NCI-H69 (cell line): ENCODE results near the gene RAB6B.

Source experiments
- DNase-seq: peaks from one replicate; lab custom pipeline; 2025; lab: John Stamatoyannopoulos, UW

RAB6B gene

GRCh38 chr3:133856316-133856715 is 39.4 kb downstream of the RAB6B start:
- no peak for DNase-seq

- DNase-seq, result no peak
Measured at GRCh38 chr3:133855772-133856171, 39.9 kb downstream of the RAB6B start.

GRCh38 chr3:133855002-133855370 is 40.7 kb downstream of the RAB6B start:
- no peak for DNase-seq

GRCh38 chr3:133854264-133855001 is 41.2 kb downstream of the RAB6B start:
- no peak for DNase-seq

GRCh38 chr3:133853925-133854227 is 41.8 kb downstream of the RAB6B start:
- DNase-seq, result no peak

GRCh38 chr3:133853063-133853924 is 42.4 kb downstream of the RAB6B start:
- no peak for DNase-seq

GRCh38 chr3:133851931-133852330 is 43.8 kb downstream of the RAB6B start:
- DNase-seq, result no peak

GRCh38 chr3:133851266-133851906 is 44.3 kb downstream of the RAB6B start:
- no peak for DNase-seq

GRCh38 chr3:133850034-133850433 is 45.6 kb downstream of the RAB6B start:
- no peak for DNase-seq

GRCh38 chr3:133849346-133849745 is 46.3 kb downstream of the RAB6B start:
- no peak for DNase-seq

- no peak for DNase-seq
Measured at GRCh38 chr3:133845127-133845526, 50.6 kb downstream of the RAB6B start.

GRCh38 chr3:133843634-133844033 is 52.0 kb downstream of the RAB6B start:
- no peak for DNase-seq

GRCh38 chr3:133842158-133842557 is 53.5 kb downstream of the RAB6B start:
- no peak for DNase-seq

- no peak for DNase-seq
Measured at GRCh38 chr3:133841196-133841595, 54.5 kb downstream of the RAB6B start.

GRCh38 chr3:133840767-133841166 is 54.9 kb downstream of the RAB6B start:
- DNase-seq, result no peak

- no peak for DNase-seq
Measured at GRCh38 chr3:133840055-133840737, 55.5 kb downstream of the RAB6B start.

GRCh38 chr3:133838916-133839800 is 56.5 kb downstream of the RAB6B start:
- DNase-seq, result no peak

- DNase-seq, result no peak
Measured at GRCh38 chr3:133838296-133838789, 57.3 kb downstream of the RAB6B start.

GRCh38 chr3:133837487-133838295 is 58.0 kb downstream of the RAB6B start:
- DNase-seq, result no peak

- no peak for DNase-seq
Measured at GRCh38 chr3:133836497-133837158, 59.1 kb downstream of the RAB6B start.
